ENCODE data around the gene DMD. TPM values are rescaled to one million over a fixed set of nuclear protein-coding genes. Genes with fewer than 3 reads are reported as not detected.

DMD gene
- total and polyA plus RNA-seq, 2 of the 8 experiments (the other 6 are each of a cell fraction or from before 2014, with no cell fraction given), result 4.8 to 7.4 TPM

- Histone ChIP-seq H3K79me1 (ENCODE audit: low read depth, low read length) (no peaks in the 10 kb centered on the region), H3K4me1 (replicated peaks in 1 of 4; ENCODE audit: control insufficient read depth in 3 of 4, insufficient read depth in 4 of 4, low read length in 3 of 4) (no peaks in the 10 kb centered on the region), H3K4me3 (ENCODE audit: extremely low read depth in 1 of 4, insufficient read depth in 2 of 4, low read depth in 3 of 4, low read length in 4 of 4) (no peak overlapping the region), H3K4ac (replicated peaks; ENCODE audit: insufficient read length, low read depth, low read length) (no peak overlapping the region), H3K18ac (ENCODE audit: extremely low read depth, low read length) (no peak overlapping the region), H3K36me3 (ENCODE audit: control insufficient read depth in 2 of 4, insufficient read depth in 4 of 4, low read length in 3 of 4) (no peaks in the 10 kb centered on the region), H2BK15ac (ENCODE audit: low read length) (no peak overlapping the region), H2BK120ac (replicated peaks; ENCODE audit: low read depth, low read length) (no peak overlapping the region), H4K8ac (ENCODE audit: extremely low read depth, insufficient read depth, low read length) (no peak overlapping the region), H2AK5ac (ENCODE audit: low read depth, low read length) (no peak overlapping the region), H2BK5ac (ENCODE audit: low read depth, low read length) (no peak overlapping the region), H2BK20ac (ENCODE audit: low read length) (no peak overlapping the region), H3K9ac (replicated peaks in 1 of 4; ENCODE audit: extremely low read depth in 1 of 4, low read depth in 3 of 4, low read length in 3 of 4) (no peak overlapping the region), H4K91ac (replicated peaks; ENCODE audit: insufficient read length, low read length) (no peak overlapping the region), H3K79me2 (ENCODE audit: control insufficient read depth in 1 of 2, insufficient read depth in 2 of 2, low read length in 2 of 2) (no peaks in the 10 kb centered on the region), H2BK12ac (ENCODE audit: low read depth, low read length) (no peak overlapping the region), H3K56ac (replicated peaks; ENCODE audit: insufficient read length, low read depth, low read length) (no peak overlapping the region), H3K23me2 (ENCODE audit: low read depth, low read length) (no peaks in the 10 kb centered on the region), H3K14ac (ENCODE audit: insufficient read length) (no peak overlapping the region), H3K9me3 (ENCODE audit: insufficient read depth in 2 of 2, low read depth in 1 of 2, low read length in 1 of 2) (no peaks in the 10 kb centered on the region), H3K23ac (ENCODE audit: insufficient read length) (no peak overlapping the region), H3K27ac (ENCODE audit: low read depth, low read length) (no peak overlapping the region), H3K27me3 (replicated peaks in 1 of 4; ENCODE audit: control insufficient read depth in 3 of 4, extremely low read depth in 1 of 4, insufficient read depth in 3 of 4, low read length in 3 of 4) (no peaks in the 10 kb centered on the region), H3K4me2 (ENCODE audit: insufficient read depth in 1 of 2, low read depth in 2 of 2, low read length in 2 of 2) (no peak overlapping the region), H4K20me1 (replicated peaks in 1 of 2; ENCODE audit: control insufficient read depth in 1 of 2, insufficient read depth in 2 of 2, low read length in 2 of 2) (no peaks in the 10 kb centered on the region), H4K5ac (ENCODE audit: insufficient read length, low read depth, low read length) (no peak overlapping the region), H2AFZ (ENCODE audit: low read length) (no peak overlapping the region)
- POLR2A ChIA-PET (ENCODE audit: partially characterized antibody), result no interaction called here
- FAIRE-seq (no peak), DNase-seq (ENCODE audit: low read depth in 1 of 2, low spot score in 2 of 2) (no peak)
- WGBS, 2 experiments (ENCODE audit: extremely low coverage in 1 of 2, insufficient coverage in 1 of 2, insufficient read length in 1 of 2, insufficient replicate concordance in 2 of 2, low coverage in 1 of 2, low lambda C conversion rate in 2 of 2, missing lambda C conversion rate in 1 of 2), result 91% methylated on average over 5 of the region's 7 CpGs; no CpG with 5 or more reads in 1 of the 2 experiments
- CTCF ChIA-PET (ENCODE audit: partially characterized antibody), result no interaction called here
- no peak for TF ChIP-seq SIRT6 (IDR thresholded peaks at IDR 0.05; ENCODE audit: low read length)
- no peak for TF ChIP-seq RBBP5 (IDR thresholded peaks at IDR 0.05; ENCODE audit: borderline replicate concordance, low read depth, low read length)
- no peak for TF ChIP-seq POLR2AphosphoS5 (IDR thresholded peaks at IDR 0.05; ENCODE audit: low read depth, low read length)
- TF ChIP-seq BCL11A (IDR thresholded peaks at IDR 0.05; ENCODE audit: low read depth in 2 of 2, low read length in 2 of 2), result no peak
- TF ChIP-seq MAFK (IDR thresholded peaks at IDR 0.05; ENCODE audit: low read depth, low read length), result no peak
- no peak for TF ChIP-seq ZNF274 (IDR thresholded peaks at IDR 0.05; ENCODE audit: borderline replicate concordance, extremely low read depth, low read length)
- TF ChIP-seq KDM4A (IDR thresholded peaks at IDR 0.05; ENCODE audit: low read depth, low read length, severe bottlenecking), result no peak
- no peak for TF ChIP-seq CHD1 (IDR thresholded peaks at IDR 0.05; ENCODE audit: low read depth, low read length)
- no peak for TF ChIP-seq KDM5A (IDR thresholded peaks at IDR 0.05; ENCODE audit: low read length)
- TF ChIP-seq SRF (IDR thresholded peaks at IDR 0.05; ENCODE audit: low read depth, low read length), result no peak
- no peak for TF ChIP-seq RAD21 (IDR thresholded peaks at IDR 0.05 in 1 of 2, conservative IDR thresholded peaks at IDR 0.05 in 1 of 2; ENCODE audit: low read depth in 2 of 2, low read length in 2 of 2)
- TF ChIP-seq EZH2 (IDR thresholded peaks at IDR 0.05; ENCODE audit: low read depth, low read length, severe bottlenecking), result no peak
- no peak for TF ChIP-seq TBP (IDR thresholded peaks at IDR 0.05; ENCODE audit: low read depth, low read length)
- no peak for TF ChIP-seq E2F6 (IDR thresholded peaks at IDR 0.05)
- TF ChIP-seq CBX8 (IDR thresholded peaks at IDR 0.05; ENCODE audit: borderline replicate concordance, low read depth, low read length), result no peak
Measured at GRCh38 chrX:31522760-31523159, 1688.6 kb downstream of the DMD start.

All from H1 (cell line).